Body of pancreas (tissue), 4 donors: ENCODE results near the gene MZF1. TPM values are rescaled to one million over a fixed set of nuclear protein-coding genes. Genes with fewer than 3 reads are reported as not detected.

Experiments
- ATAC-seq: fragments of 150-250 bp; one replicate; pipeline ENCODE4 v1.9.1; 2016
- DNase-seq, 4 donors: peaks; one replicate each; pipeline ENCODE4 v3.0.0-alpha.2; 2019
- H3K27ac ChIP-seq, 4 donors: fragments of 200-600 bp; sonication (generic); 1 replicate in 3 of 4; 2 replicates in 1 of 4; pipeline versions ENCODE4 v1.5.1 to v1.6.1; 2016 to 2019; ENCODE audit warnings: mild to moderate bottlenecking in 1 of 4, mixed read lengths in 1 of 4, moderate library complexity in 1 of 4
- H3K27me3 ChIP-seq, 2 donors: fragments of 200-600 bp; sonication (generic); one replicate each; pipeline ENCODE4 v1.6.0; 2016; ENCODE audit warnings: mild to moderate bottlenecking in 1 of 2
- H3K36me3 ChIP-seq, 2 donors: fragments of 200-600 bp; sonication (generic); replicated peaks in 1 of 2; 2 replicates each; pipeline ENCODE4 v1.5.1; 2016; ENCODE audit warnings: low read depth in 2 of 2; ENCODE audit not compliant: insufficient read depth in 1 of 2
- H3K4me1 ChIP-seq: fragments of 200-600 bp; sonication (generic); one replicate; pipeline ENCODE4 v1.6.0; 2016
- H3K4me3 ChIP-seq, 2 donors: fragments of 200-600 bp; sonication (generic); 1 replicate in 1 of 2; 2 replicates in 1 of 2; pipeline ENCODE4 v1.5.1; 2016 to 2019
- H3K9me3 ChIP-seq, 3 donors: fragments of 200-600 bp; sonication (generic); 1 replicate in 2 of 3; 2 replicates in 1 of 3; pipeline ENCODE4 v1.5.1; 2016
- POLR2A ChIP-seq, 3 donors: fragments of 450-650 bp; IDR thresholded peaks; one replicate each; pipeline ENCODE4 v1.6.1; 2016; ENCODE audit warnings: antibody characterized with exemption in 3 of 3, mild to moderate bottlenecking in 2 of 3
- WGBS, 2 donors: methylation state at CpG; one replicate each; pipeline ENCODE4 v1.1.5; 2017; 5-methylcytosine and 5-hydroxymethylcytosine counted together
- intact Hi-C: fragments of 100-400 bp; cut with DNase I; formaldehyde crosslinking; loops from one replicate; pipeline ENCODE4 v1.15.1; 2023
- total RNA-seq, 2 donors: library from RNA; depleted of rRNA; stranded (reverse); fragments of >200 nt; gene quantifications; one replicate each; pipeline ENCODE4 v1.1.0, GENCODE V29; 2016
- TF ChIP-seq, protein P1 (sequence below), 7 experiments: fragments of 450-650 bp in 4 of 7; fragments of 200-600 bp in 3 of 7; sonication (generic) in 3 of 7; IDR thresholded peaks; one replicate each; pipeline ENCODE4 v1.5.1; 2016 to 2019; ENCODE audit warnings: antibody characterized with exemption in 7 of 7

Gene MZF1
- total RNA-seq, 2 donors from 2014 or later: 31.4 to 59.3 TPM

GRCh38 chr19:58520257-58520599 is 52.9 kb downstream of the MZF1 start:
- peak overlapping the region; percentile 54 to 72 for H3K4me3 ChIP-seq
- H3K27me3 ChIP-seq: no peaks in the 10 kb centered on the region
- no peak for TF ChIP-seq POLR2A (IDR thresholded peaks at IDR 0.05)
- TF ChIP-seq, protein P1, sequence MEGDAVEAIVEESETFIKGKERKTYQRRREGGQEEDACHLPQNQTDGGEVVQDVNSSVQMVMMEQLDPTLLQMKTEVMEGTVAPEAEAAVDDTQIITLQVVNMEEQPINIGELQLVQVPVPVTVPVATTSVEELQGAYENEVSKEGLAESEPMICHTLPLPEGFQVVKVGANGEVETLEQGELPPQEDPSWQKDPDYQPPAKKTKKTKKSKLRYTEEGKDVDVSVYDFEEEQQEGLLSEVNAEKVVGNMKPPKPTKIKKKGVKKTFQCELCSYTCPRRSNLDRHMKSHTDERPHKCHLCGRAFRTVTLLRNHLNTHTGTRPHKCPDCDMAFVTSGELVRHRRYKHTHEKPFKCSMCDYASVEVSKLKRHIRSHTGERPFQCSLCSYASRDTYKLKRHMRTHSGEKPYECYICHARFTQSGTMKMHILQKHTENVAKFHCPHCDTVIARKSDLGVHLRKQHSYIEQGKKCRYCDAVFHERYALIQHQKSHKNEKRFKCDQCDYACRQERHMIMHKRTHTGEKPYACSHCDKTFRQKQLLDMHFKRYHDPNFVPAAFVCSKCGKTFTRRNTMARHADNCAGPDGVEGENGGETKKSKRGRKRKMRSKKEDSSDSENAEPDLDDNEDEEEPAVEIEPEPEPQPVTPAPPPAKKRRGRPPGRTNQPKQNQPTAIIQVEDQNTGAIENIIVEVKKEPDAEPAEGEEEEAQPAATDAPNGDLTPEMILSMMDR (IDR thresholded peaks at IDR 0.05): no peak
- intact Hi-C loops: no loop called here
- H3K36me3 ChIP-seq: peaks cover 0 to 7% of the 10 kb centered on the region in 2 donors
- H3K9me3 ChIP-seq: no peaks in the 10 kb centered on the region
- no peak for DNase-seq
- 6 to 8% methylated on average over 4 to 7 of the region's 7 CpGs for whole genome bisulfite sequencing, 2 donors
- peak overlapping the region; percentile 87 to 95 (median 91) for H3K27ac ChIP-seq
- ATAC-seq: no peak
- peaks cover 34% of the 10 kb centered on the region for H3K4me1 ChIP-seq

GRCh38 chr19:58519355-58520256 is 53.5 kb downstream of the MZF1 start, which contains the start of gene ZBTB45:
TSS of gene ZBTB45 (minus strand) at chr19:58519810. CDS start at chr19:58517673, 2,137 bp downstream.
- Histone ChIP-seq H3K27ac (peak within 1 kb of the TSS; percentile 87 to 95 (median 91)), H3K4me3 (peak within 1 kb of the TSS; percentile 54 to 72), H3K4me1 (peaks cover 40% of the 10 kb centered on the region), H3K27me3 (no peaks in the 10 kb centered on the region), H3K36me3 (peaks cover 0 to 7% of the 10 kb centered on the region in 2 donors), H3K9me3 (no peaks in the 10 kb centered on the region)
- ATAC-seq (peak; percentile 89), DNase-seq (peak; percentile 93 to 96 (median 93))
- 0% methylated on average over 3 to 85 of the region's 87 CpGs for whole genome bisulfite sequencing, 2 donors
- intact Hi-C loops: no loop called here
- TF ChIP-seq, protein P1 (IDR thresholded peaks at IDR 0.05): peak; percentile 47 to 92 (median 75)
- peak; percentile 43 to 85 (median 75) for TF ChIP-seq POLR2A (IDR thresholded peaks at IDR 0.05)

- H3K4me3 ChIP-seq: peak overlapping the region; percentile 54 to 72
- H3K36me3 ChIP-seq: peaks cover 0 to 7% of the 10 kb centered on the region in 2 donors
- H3K4me1 ChIP-seq: peaks cover 44% of the 10 kb centered on the region
- DNase-seq (peak; percentile 60 to 69 (median 66)), ATAC-seq (peak; percentile 44)
- no peaks in the 10 kb centered on the region for H3K9me3 ChIP-seq
- H3K27me3 ChIP-seq: no peaks in the 10 kb centered on the region
- TF ChIP-seq POLR2A (IDR thresholded peaks at IDR 0.05): no peak
- TF ChIP-seq, protein P1 (IDR thresholded peaks at IDR 0.05): peak in 5 of 7 experiments; percentile 15 to 59 (median 36)
- WGBS, 2 donors: 0 to 2% methylated on average over 13 to 14 of the region's 14 CpGs
- H3K27ac ChIP-seq: peak overlapping the region; percentile 87 to 95 (median 91)
- intact Hi-C loops: no loop called here
These were observed 54.1 kb downstream of the MZF1 start for GRCh38 chr19:58519087-58519354.

DNA sequence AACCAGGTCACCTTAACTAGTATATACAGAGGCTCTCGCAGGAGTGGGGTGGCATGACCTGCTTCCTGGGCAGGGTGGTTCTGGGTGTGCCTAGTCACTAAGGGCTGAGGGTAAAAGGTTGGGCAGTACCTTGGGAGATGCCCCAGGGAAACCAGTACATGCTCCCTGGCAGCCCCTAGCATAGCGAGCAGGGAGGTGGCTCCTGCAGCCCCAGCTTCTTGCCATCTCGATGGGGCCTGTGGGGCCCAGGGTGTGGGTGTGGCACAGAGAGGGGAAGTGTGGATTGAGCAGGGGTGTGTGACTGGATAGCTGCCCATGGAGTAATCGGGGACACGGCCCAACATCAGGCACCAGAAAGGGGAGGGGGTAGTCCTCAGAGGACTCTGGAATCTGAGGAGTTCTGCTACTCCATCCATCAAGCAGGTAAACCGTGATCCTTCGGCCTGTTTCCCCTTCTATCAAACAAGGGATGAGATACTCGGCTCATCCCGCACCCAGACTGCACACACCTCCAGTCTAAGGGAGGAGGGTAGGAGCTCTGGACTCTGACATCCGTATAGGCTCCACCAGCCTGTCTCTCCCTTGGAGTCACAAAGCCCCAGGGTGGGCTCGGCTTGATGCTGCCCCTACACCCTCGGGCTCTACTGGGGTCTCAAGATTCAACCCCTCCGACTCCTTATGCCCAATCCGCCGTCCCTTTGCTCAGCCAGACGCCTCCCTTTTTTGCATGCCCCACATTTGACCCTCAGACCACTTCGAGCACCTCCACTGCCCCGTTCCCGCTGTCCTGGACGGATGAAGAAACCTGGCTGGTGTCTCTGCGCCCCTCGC is 54.7 kb downstream of the MZF1 start:
- WGBS, 2 donors: 8 to 11% methylated on average over 22 of the region's 22 CpGs
- H3K4me1 ChIP-seq: peaks cover 48% of the 10 kb centered on the region
- peak overlapping the region; percentile 54 to 72 for H3K4me3 ChIP-seq
- no peak for TF ChIP-seq POLR2A (IDR thresholded peaks at IDR 0.05)
- TF ChIP-seq, protein P1 (IDR thresholded peaks at IDR 0.05): peak in 2 of 7 experiments; percentile 61 to 71
- intact Hi-C loops: no loop called here
- H3K36me3 ChIP-seq: peaks cover 0 to 7% of the 10 kb centered on the region in 2 donors
- H3K9me3 ChIP-seq: no peaks in the 10 kb centered on the region
- ATAC-seq (no peak), DNase-seq (no peak)
- H3K27ac ChIP-seq: peak overlapping the region; percentile 87 to 95 (median 91)
- no peaks in the 10 kb centered on the region for H3K27me3 ChIP-seq
